ENCODE data around the gene TTC6.

The TTC6 gene

DNA sequence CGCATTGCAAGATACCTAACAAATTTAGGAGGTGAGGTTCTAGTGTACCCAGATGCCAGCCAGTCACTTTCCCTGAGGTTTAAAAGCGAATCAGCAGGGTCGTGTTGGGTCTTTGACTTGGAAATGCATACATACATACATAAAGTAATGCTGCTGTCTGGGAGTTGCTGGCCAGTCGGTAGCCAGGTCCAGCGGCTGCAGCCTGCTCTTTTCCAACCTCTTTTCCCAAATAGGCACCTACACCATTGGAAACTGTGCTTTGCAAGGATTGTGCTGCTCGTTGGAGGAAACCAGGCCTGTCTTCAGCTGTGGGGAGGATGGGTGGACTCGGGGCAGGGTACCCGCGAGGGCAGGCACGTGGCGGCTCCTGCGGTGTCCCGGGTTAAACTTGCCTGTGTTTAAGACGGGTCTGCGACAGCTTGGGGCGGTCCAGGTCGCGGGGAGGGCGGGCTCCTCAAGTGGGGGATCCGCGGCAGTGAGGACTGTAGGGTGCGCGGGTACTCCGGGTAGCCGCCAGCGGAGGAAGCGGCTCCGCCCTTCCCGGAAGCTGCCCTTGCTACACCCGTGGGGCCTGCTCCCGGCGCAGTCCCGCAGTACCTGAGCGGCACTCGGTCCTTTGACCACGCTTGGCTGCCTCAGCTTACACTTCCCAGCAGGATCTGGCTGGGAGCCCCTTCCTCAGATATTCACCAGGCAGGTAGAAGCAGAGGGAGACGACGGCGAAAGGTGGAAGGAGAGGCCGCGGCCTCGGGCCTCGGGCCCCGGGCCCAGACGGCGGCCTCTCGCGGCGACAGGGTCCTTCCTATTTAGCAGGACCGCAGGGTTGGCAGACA lies 2.7 kb downstream of the TTC6 start:
- DNase-seq (ENCODE audit: low read depth), result no peak

DNA sequence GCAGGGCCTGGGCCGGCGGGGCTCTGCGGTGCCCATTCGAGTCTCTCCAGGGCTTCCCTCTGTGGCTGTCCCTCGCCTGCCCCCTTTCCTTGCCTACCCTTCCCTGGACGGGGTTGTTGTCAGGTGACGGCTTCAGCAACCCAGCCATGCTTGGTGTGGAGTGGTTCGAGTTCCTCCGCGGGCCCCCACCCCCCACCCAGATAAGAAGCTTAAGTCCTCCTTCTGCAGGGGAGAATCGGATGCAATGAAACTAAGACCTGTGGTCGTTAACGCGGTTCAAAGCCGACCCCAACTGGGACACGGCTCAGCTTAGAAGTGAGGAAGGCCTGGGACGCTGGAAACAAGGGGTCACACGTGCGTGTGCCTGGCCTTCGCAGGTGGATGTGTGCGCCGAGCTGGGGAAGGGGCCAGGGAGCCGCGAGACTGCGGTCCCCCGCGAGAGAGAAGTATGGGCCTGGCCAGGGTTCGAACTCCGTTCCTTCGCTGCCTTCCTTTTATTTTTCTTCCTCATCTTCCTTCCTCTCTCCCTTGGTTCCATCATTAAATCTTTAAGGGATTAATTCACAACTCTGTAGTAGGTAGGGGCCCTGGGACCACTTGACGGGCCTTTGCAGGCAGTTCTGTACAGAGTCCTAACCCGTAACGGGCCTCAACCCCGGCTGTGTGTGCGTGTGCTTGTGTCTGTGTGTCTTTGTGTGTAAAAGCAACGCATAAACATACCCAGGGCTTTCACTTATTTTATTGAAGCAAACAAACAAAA lies 3.5 kb downstream of the TTC6 start:
- DNase-seq (ENCODE audit: low read depth), result no peak

DNA sequence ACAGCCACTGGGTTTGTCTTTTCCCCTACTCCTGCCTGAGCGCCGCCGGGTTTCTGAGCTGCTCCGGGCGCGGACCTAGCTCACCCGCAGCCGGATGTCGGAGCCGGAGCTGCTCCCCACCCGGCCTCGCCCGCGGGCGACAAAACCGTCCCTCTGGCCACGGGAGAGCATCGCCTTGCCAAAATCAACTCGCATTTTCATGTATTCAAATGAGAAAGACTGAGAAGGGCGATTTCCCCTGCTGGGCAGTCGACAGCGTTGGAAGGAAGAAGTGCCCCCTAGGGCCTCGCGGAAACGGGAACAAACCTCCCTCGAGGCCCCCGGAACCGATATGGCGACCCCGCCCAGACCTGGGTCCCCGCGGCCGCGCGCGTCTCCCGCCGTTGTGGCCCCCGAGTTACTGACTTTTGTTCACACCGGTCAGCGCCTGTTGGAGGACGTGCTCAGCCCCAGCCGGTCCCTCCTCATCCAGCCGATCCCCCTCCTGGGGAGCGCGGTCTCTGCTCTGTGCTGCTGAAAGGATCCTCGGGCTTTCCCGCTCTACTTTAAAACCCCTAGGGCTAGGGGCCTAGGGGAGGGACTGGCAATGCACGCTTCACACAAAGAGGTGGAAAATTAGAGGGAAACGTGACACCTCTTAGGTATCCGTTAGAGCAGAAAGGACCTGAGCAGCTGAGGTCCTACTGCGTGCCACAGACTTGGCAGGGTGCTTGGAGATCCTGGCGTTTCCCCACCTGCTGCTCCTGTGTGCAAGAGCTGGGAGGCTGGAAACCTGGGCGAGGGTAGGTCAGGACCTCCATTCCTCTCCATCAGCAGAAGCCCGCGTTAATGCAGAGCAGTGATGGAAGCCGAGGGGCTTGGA lies 4.3 kb downstream of the TTC6 start:
- no peak for DNase-seq (ENCODE audit: low read depth)

DNA sequence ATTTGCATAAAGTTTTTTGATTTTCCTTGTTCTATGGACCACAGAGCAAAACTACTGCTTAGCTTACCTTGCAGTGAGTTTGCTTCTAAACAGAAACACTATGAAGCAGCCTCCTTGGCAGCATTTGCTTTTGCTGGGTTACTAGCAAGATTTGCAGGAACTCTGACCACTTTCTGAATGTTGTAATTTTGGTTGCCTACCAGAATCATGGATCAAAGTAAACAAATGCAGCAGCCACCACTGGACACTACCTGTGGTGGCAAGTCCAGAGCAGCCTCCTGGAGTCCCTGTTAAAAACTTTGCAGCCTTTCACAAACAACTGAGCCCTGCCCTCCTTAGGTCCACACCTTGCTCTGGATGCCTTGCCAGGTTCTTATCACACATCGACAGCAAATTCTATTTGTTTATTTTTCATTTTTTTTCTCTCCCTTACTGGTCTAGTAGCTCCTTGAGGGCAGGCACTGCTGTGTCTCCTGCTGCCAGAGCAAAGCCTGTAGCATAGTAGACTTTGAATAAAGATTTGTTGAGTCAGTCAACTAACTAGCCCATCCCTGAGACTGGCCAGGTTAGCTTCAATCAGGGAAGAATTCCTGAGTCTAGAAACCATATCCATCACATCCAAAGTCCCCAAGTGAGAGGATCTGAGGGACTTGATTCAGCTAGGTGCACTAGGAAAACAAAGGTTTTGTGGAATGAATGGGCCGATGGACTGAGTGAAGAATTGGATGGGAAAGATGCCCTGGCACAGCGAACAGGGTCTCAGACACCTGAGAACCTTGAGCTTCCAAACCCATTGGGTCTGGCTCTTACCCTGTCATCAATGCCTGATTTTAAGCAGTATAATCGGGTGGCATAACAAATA lies 5.7 kb downstream of the TTC6 start:
- DNase-seq (ENCODE audit: low read depth), result no peak

GRCh38 chr14:37601865-37602264 lies 6.4 kb downstream of the TTC6 start:
- DNase-seq (ENCODE audit: low read depth), result no peak

GRCh38 chr14:37602605-37603453 lies 7.4 kb downstream of the TTC6 start:
- DNase-seq (ENCODE audit: low read depth), result no peak

DNA sequence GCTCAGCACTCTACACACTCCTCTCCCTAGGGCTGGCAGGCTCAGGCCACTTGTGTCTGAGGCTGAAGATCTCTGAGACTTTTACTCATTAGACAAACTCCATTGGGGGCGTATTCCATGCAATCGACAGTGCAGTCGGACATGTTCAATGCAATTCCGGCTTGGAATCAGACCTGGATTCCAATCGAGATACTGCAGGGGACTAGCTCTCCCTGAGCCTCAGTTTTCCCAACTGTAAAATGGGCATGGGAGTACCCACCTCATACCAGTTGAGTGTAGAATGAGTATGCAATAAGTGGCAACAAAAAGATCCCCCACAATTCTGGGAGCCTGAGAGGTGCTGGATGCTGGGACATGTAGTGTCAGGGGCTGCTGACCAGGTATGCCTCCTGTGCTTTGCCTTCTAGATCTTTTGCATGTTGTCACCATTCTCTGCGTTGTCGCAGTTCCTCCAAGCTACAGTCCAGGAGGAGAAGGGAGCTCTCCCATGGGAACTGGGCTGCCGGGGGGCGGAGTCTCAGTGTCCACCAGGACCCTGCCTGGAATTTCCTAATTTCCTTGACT lies 8.3 kb downstream of the TTC6 start:
- DNase-seq (ENCODE audit: low read depth), result no peak

DNA sequence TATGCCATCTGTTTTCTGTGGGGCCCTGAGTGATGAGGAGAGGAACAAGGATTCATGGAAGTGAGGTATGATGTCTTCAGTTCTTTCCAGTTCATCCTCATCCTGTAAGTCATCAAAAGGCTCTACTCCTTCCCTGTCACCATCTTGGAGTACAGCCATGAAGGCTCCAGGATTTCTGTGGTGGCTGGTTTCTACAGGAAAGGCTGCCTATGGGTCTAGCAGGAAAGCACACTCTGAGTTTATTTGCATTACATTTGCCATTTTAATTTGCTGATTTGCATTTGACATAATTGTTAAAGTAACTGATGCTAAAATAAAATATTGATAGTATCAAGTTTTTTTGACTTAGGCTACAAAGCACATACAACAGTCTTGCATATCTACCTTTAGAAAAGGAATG lies 11.2 kb downstream of the TTC6 start:
- DNase-seq (ENCODE audit: low read depth), result no peak

- no peak for DNase-seq (ENCODE audit: low read depth)
These were observed 13.2 kb downstream of the TTC6 start for GRCh38 chr14:37608649-37609048.

DNA sequence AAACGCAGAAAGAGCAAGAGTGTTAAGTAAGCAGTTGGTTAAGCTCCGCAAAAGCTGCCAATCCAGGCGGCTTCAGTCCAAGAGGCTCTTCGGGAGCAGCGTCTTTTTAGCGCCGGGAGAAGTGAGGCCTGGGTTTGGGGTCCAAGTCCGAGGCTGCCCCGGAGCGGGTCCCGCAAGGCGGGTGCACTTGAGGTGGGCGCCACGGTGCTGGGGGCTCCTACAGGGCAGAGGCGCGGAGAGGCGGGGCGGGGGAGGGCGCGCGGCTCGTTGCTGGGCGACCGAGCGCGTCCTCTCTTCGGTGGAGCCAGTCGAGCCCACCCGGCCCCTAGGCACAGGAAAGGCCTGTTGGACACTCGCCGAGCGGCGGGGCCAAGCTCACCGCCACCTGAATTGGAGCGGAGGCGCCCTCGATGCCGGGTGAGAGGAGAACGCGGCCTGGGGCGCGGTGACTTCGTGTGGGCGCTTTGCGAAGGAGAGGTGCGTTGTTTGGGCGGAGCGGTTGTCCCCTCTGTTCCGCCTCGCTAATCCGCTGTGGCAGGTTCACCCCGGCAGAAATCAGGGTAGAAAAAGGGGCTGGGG lies 15.6 kb downstream of the TTC6 start:
- no peak for DNase-seq (ENCODE audit: low read depth)

- no peak for DNase-seq (ENCODE audit: low read depth)
These were observed 20.3 kb downstream of the TTC6 start for GRCh38 chr14:37615582-37616289.

DNA sequence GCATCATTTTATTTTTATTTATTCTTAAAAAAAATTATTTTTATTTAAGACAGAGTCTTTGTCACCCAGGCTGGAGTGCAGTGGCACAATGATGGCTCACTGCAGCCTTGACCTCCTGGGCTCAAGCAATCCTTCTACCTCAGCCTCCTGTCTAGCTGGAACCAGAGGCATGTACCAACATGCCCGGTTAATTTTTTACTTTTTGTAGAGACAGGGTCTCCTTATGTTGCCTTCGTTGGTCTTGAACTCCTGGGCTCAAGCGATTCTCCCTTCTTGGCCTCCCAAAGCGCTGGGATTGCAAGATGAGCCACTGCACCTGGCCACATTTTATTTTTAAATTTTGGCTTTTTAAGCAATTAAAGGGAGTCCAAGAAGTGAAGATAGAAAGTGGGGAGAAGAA lies 21.4 kb downstream of the TTC6 start:
- no peak for DNase-seq (ENCODE audit: low read depth)

- DNase-seq (ENCODE audit: low read depth), result no peak
These were observed 22.5 kb downstream of the TTC6 start for GRCh38 chr14:37617864-37618365.

DNA sequence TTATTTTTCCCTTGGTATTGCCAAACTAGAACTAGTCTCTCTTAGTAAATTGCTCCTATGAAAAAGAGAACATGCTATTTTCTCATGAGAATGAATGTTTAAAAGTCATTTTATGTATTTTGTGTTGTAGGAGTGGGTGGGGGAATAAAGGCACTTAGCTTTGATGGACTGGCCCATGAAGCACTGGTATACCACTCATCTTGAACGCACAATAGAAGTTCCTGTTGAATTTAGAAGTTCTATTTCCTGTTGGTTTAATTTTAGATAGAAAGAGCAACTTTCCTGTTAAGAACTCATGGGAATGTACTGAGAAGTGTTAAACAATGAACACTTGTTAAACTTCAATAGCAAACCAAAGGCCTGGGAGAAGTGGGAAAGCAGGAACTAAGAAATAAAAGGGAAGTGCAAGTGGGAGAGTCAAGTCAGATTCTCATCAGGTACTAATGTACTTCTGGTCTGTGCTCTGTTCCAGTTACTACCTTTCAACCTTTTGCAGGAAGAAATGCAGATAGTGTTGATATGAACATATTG lies 23.1 kb downstream of the TTC6 start:
- no peak for DNase-seq (ENCODE audit: low read depth)

DNA sequence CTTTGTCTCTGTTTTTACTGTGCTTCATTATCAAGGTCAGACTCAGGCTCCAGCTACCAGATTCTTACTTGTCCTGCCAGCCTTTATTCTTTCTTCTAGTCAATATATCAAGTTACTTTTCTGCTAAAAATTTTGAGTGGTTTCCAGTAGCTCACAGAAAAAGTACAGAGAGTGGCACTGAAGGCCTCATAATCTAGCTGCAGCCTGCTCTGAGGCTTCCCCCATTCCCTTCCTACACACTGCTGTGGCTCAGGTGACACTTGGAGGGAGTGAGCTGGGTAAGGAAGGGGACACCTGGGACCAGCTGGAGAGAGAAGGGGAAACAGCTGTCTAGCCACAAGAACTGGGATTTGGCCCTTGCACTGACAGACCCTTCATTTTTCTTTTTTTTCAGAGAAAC lies 25.4 kb downstream of the TTC6 start:
- DNase-seq (ENCODE audit: low read depth), result no peak

- no peak for DNase-seq (ENCODE audit: low read depth)
These were observed 26.9 kb downstream of the TTC6 start for GRCh38 chr14:37622231-37622923.

GRCh38 chr14:37623426-37623951 lies 28.1 kb downstream of the TTC6 start:
- peak; percentile 27 for DNase-seq (ENCODE audit: low read depth)

DNA sequence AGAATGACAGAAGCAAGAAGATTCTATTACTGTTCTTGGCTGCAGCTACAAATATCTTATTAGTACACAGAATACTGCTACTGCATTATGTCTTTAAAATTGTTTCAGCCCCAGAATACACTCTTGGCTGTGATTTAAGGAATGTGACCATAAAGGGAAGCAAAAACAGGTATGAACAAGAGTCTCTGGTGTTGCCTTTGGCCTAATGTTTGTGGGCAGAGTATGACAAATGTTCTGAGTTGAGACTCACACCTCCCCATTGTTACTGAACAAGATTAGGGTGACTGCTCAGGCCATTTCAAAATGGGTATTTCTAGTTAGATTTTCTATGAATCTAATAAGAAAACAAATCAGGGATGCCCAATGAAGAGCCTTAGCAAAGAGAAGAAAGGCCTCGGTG lies 28.5 kb downstream of the TTC6 start:
- no peak for DNase-seq (ENCODE audit: low read depth)

All from GM04503 (cell line).